B cell (primary cell): ENCODE data around the gene CHKB. TPM values are rescaled to one million over a fixed set of nuclear protein-coding genes. Genes with fewer than 3 reads are reported as not detected.

ENCODE experiments used
- ATAC-seq: fragments of 200-7000 bp; cut with Tn5 transposase; one replicate; pipeline ENCODE4 v1.10.0; 2021; ENCODE audit warnings: low read depth, mild to moderate bottlenecking, moderate number of reproducible peaks, moderate library complexity
- CTCF ChIA-PET: fragments of 350-600 bp; sonication (Branson Sonifier 250); formaldehyde crosslinking; loops from one replicate; lab custom pipeline; 2021; ENCODE audit warnings: antibody characterized with exemption, inconsistent platforms; lab: Charles Lee
- POLR2A ChIA-PET: fragments of 350-600 bp; sonication (Branson Sonifier 250); formaldehyde crosslinking; loops from one replicate; lab custom pipeline; 2021; ENCODE audit warnings: antibody characterized with exemption; lab: Charles Lee
- DNase-seq: peaks from one replicate; pipeline ENCODE4 v3.0.0; 2013
- H2AFZ ChIP-seq: 2 replicates; pipeline ENCODE4 v1.6.1; 2012; ENCODE audit warnings: mild to moderate bottlenecking, low read depth, low read length; ENCODE audit not compliant: insufficient read depth, poor library complexity, severe bottlenecking
- H3K27ac ChIP-seq, 2 donors: 1 replicate in 1 of 2; 2 replicates in 1 of 2; pipeline ENCODE4 v1.5.1; 2012 to 2013; ENCODE audit warnings: low read length in 2 of 2, mild to moderate bottlenecking in 2 of 2, moderate library complexity in 1 of 2
- H3K27me3 ChIP-seq, 4 experiments: fragments of 200-600 bp in 1 of 4; sonication (generic) in 1 of 4; replicated peaks in 1 of 4; 1 replicate in 2 of 4; 2 replicates in 2 of 4; pipeline versions ENCODE4 v1.6.1 to v1.7.0; 2013 to 2016; ENCODE audit warnings: low read length in 3 of 4, mild to moderate bottlenecking in 2 of 4, mixed read lengths in 1 of 4, moderate library complexity in 1 of 4; ENCODE audit not compliant: insufficient read depth in 4 of 4, control insufficient read depth in 3 of 4; ENCODE audit errors: control extremely low read depth in 1 of 4
- H3K36me3 ChIP-seq, 2 experiments: replicated peaks in 1 of 2; 1 replicate in 1 of 2; 2 replicates in 1 of 2; pipeline versions ENCODE4 v1.6.1 to v1.7.1; 2013; ENCODE audit warnings: low read length in 1 of 2; ENCODE audit not compliant: insufficient read depth in 2 of 2, control insufficient read depth in 1 of 2; ENCODE audit errors: control extremely low read depth in 1 of 2, extremely low read depth in 1 of 2
- H3K4me1 ChIP-seq, 2 donors: fragments of 200-600 bp in 1 of 2; sonication (generic) in 1 of 2; 1 replicate in 1 of 2; 2 replicates in 1 of 2; pipeline versions ENCODE4 v1.5.1 to v1.6.1; 2013 to 2017; ENCODE audit warnings: low read length in 2 of 2; ENCODE audit not compliant: control insufficient read depth in 2 of 2, insufficient read depth in 2 of 2
- H3K4me2 ChIP-seq: replicated peaks from 2 replicates; pipeline ENCODE3; 2012; ENCODE audit warnings: mild to moderate bottlenecking, low read depth, low read length; ENCODE audit not compliant: poor library complexity, severe bottlenecking
- H3K4me3 ChIP-seq, 5 experiments: fragments of 200-600 bp in 1 of 5; sonication (generic) in 1 of 5; 1 replicate in 3 of 5; 2 replicates in 2 of 5; pipeline versions ENCODE4 v1.5.1 to v1.7.0; 2011 to 2016; ENCODE audit warnings: low read length in 4 of 5, mild to moderate bottlenecking in 4 of 5, low read depth in 2 of 5, control low read depth in 1 of 5, moderate library complexity in 1 of 5; ENCODE audit not compliant: insufficient read depth in 1 of 5; ENCODE audit errors: control extremely low read depth in 1 of 5, extremely low read depth in 1 of 5
- H3K79me2 ChIP-seq: fragments of 200-600 bp; sonication (generic); one replicate; pipeline ENCODE4 v1.6.0; 2016; ENCODE audit warnings: low read length; ENCODE audit not compliant: control insufficient read depth, insufficient read depth
- H3K9ac ChIP-seq: fragments of 200-600 bp; sonication (generic); 2 replicates; pipeline ENCODE4 v1.6.1; 2017; ENCODE audit warnings: mild to moderate bottlenecking, low read length, moderate library complexity
- H3K9me3 ChIP-seq, 3 donors: one replicate each; pipeline versions ENCODE4 v1.6.1 to v1.7.1; 2013; ENCODE audit warnings: low read length in 2 of 3; ENCODE audit not compliant: control insufficient read depth in 2 of 3, insufficient read depth in 1 of 3; ENCODE audit errors: control extremely low read depth in 1 of 3
- H4K20me1 ChIP-seq: 2 replicates; pipeline ENCODE4 v1.6.0; 2012; ENCODE audit warnings: mild to moderate bottlenecking, low read length; ENCODE audit not compliant: insufficient read depth, control insufficient read depth, poor library complexity, severe bottlenecking
- H3K27ac Mint-ChIP-seq: one replicate; pipeline ENCODE4 v1.8.0; 2021; ENCODE audit warnings: mixed read lengths
- H3K27me3 Mint-ChIP-seq: one replicate; pipeline ENCODE4 v1.8.0; 2021; ENCODE audit warnings: mixed read lengths
- H3K4me1 Mint-ChIP-seq: one replicate; pipeline ENCODE4 v1.8.0; 2021; ENCODE audit warnings: mixed read lengths
- H3K4me3 Mint-ChIP-seq: one replicate; pipeline ENCODE4 v1.8.0; 2021; ENCODE audit warnings: mixed read lengths
- H3K9me3 Mint-ChIP-seq: one replicate; pipeline ENCODE4 v1.8.0; 2022; ENCODE audit warnings: mixed read lengths; ENCODE audit not compliant: insufficient read depth
- EZH2 ChIP-seq: IDR thresholded peaks from 2 replicates; pipeline ENCODE4 v1.6.1; 2012; ENCODE audit warnings: borderline replicate concordance, low read depth, mild to moderate bottlenecking, moderate library complexity, low read length; ENCODE audit not compliant: insufficient read depth, poor library complexity, severe bottlenecking
- WGBS: methylation state at CpG from one replicate; pipeline ENCODE4 v1.1.5; 2013; ENCODE audit warnings: missing lambda C conversion rate; ENCODE audit not compliant: insufficient coverage; 5-methylcytosine and 5-hydroxymethylcytosine counted together
- intact Hi-C: fragments of 100-400 bp; cut with micrococcal nuclease; formaldehyde crosslinking; loops from one replicate; pipeline ENCODE4 v1.10.0; 2022
- polyA plus RNA-seq: library from polyadenylated mRNA; depleted of rRNA; stranded (reverse); fragments of >200 nt; gene quantifications from 2 replicates; pipeline ENCODE4 v1.2.3, GENCODE V29; 2012
- total RNA-seq, 2 donors: library from RNA; stranded (reverse); fragments of 120-200 nt in 1 of 2; gene quantifications; 1 replicate in 1 of 2; 2 replicates in 1 of 2; pipeline versions ENCODE4 v1.2.3 to v1.2.4, GENCODE V29; 2013 to 2022
- TF ChIP-seq, protein P1 (sequence below): fragments of 200-600 bp; IDR thresholded peaks from one replicate; pipeline ENCODE4 v1.8.0; 2022; ENCODE audit warnings: antibody characterized with exemption, mild to moderate bottlenecking

The CHKB gene
- total and polyA plus RNA-seq, 2 donors (not counting 1 experiment from before 2014, with no cell fraction given) = 238 to 309 TPM

DNA sequence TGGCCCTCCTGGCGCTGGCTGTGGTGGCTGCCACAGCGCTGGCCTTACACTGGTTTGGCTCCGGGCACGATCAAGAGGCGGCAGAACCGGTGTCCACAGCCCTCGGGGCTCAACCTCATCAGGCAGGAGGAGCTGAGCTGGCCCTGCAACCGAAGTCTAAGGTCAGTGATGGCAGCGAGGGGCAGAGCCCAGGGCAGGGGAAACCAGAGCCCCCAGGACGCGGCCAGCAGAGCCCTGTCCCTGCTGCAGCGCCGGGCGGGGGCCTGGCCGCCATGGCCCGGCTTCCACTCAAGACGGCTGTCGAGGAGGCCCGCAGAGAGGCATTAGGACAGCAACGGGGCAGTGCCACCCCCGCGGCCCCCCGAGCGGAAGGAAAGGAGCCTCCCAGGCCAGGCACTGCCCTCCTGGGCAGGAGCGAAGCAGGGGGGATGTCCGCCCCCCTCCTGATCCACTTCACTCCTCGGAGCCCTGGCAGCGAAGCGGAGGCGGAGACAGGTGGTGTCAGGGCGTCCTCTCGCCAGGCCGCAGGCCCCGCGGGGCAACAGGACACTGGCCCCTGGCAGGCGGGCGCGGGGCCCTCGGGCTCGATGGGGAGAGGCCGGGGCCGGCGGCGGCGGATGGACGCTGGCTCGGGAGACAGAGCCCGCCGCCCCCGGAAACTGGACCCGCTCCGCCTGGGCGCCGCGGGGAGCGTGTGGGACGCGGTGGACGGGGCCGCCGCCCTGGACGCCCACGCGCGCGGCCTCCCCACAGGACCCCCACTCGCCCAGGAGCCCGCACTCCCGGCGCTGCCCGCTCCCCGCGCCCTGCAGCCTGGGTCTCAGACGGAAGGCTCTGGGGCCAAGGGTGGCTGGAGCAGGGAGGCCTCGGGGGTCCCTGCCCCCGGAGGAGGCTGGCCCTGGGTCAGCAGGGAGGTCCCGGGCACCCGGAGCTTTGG is 36.1 kb downstream of the CHKB start:
- peak overlapping the region; percentile 75 for H3K27ac Mint-ChIP-seq
- Histone ChIP-seq H3K27ac (no peak overlapping the region), H3K27me3 (no peaks in the 10 kb centered on the region), H4K20me1 (no peaks in the 10 kb centered on the region), H3K4me2 (peak overlapping the region; percentile 98), H2AFZ (no peak overlapping the region), H3K79me2 (peaks cover 21% of the 10 kb centered on the region), H3K36me3 (no peaks in the 10 kb centered on the region), H3K4me3 (no peak overlapping the region), H3K4me1 (peaks cover 32 to 53% of the 10 kb centered on the region in 2 donors), H3K9ac (no peak overlapping the region), H3K9me3 (no peaks in the 10 kb centered on the region)
- DNase-seq (no peak), ATAC-seq (no peak)
- H3K4me3 Mint-ChIP-seq = peak overlapping the region; percentile 37
- POLR2A ChIA-PET = interaction anchor here (0.8 to 2.7 kb wide), 5 partner anchors 8 to 21 kb away, joined by 3 to 23 read pairs (median 10); partner anchors contain the start of genes SCO2 and TYMP
- H3K4me1 Mint-ChIP-seq = peaks cover 38% of the 10 kb centered on the region
- no peaks in the 10 kb centered on the region for H3K27me3 Mint-ChIP-seq
- WGBS = 86% methylated on average over 78 of the region's 78 CpGs
- H3K9me3 Mint-ChIP-seq = no peaks in the 10 kb centered on the region
- TF ChIP-seq EZH2 = no peak
- TF ChIP-seq, protein P1, sequence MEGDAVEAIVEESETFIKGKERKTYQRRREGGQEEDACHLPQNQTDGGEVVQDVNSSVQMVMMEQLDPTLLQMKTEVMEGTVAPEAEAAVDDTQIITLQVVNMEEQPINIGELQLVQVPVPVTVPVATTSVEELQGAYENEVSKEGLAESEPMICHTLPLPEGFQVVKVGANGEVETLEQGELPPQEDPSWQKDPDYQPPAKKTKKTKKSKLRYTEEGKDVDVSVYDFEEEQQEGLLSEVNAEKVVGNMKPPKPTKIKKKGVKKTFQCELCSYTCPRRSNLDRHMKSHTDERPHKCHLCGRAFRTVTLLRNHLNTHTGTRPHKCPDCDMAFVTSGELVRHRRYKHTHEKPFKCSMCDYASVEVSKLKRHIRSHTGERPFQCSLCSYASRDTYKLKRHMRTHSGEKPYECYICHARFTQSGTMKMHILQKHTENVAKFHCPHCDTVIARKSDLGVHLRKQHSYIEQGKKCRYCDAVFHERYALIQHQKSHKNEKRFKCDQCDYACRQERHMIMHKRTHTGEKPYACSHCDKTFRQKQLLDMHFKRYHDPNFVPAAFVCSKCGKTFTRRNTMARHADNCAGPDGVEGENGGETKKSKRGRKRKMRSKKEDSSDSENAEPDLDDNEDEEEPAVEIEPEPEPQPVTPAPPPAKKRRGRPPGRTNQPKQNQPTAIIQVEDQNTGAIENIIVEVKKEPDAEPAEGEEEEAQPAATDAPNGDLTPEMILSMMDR = no peak
- CTCF ChIA-PET = interaction anchor here (0.8 to 2.2 kb wide), 5 partner anchors 11 to 75 kb away, joined by 3 to 13 read pairs (median 11); partner anchors contain the start of gene SCO2
- intact Hi-C loops = no loop called here
